Loucy (cell line): ENCODE results near the gene GPR61.
A peak's percentile ranks its signal among the peaks of the same experiment; 100 is the strongest.

Experiments
- H2AFZ ChIP-seq: fragments of 200-600 bp; sonication (generic); 2 replicates; pipeline ENCODE4 v1.6.0; 2016; ENCODE audit warnings: antibody characterized with exemption, mild to moderate bottlenecking, low read length, moderate library complexity
- H3F3A ChIP-seq: fragments of 200-600 bp; 2 replicates; pipeline ENCODE4 v1.6.0; 2016; ENCODE audit warnings: antibody characterized with exemption, low read depth, mild to moderate bottlenecking
- H3K27me3 ChIP-seq: fragments of 200-600 bp; sonication (generic); 2 replicates; pipeline ENCODE4 v1.6.1; 2014; ENCODE audit warnings: low read length, mild to moderate bottlenecking; ENCODE audit not compliant: insufficient read depth, poor library complexity, severe bottlenecking
- H3K36me3 ChIP-seq: fragments of 200-600 bp; sonication (generic); 2 replicates; pipeline ENCODE4 v1.6.1; 2016; ENCODE audit warnings: low read length; ENCODE audit not compliant: insufficient read depth
- H3K4me1 ChIP-seq: fragments of 200-600 bp; sonication (generic); 2 replicates; pipeline ENCODE4 v1.5.1; 2014; ENCODE audit warnings: low read length, mild to moderate bottlenecking; ENCODE audit not compliant: insufficient read depth, poor library complexity, severe bottlenecking
- H3K4me2 ChIP-seq: fragments of 200-600 bp; sonication (generic); 2 replicates; pipeline ENCODE4 v1.6.0; 2014; ENCODE audit warnings: antibody characterized with exemption, low read length, low read depth, mild to moderate bottlenecking; ENCODE audit not compliant: poor library complexity, severe bottlenecking
- H3K4me3 ChIP-seq: fragments of 200-600 bp; sonication (generic); 2 replicates; pipeline ENCODE4 v1.5.1; 2014; ENCODE audit warnings: low read length, mild to moderate bottlenecking, mixed read lengths; ENCODE audit not compliant: poor library complexity, severe bottlenecking
- H3K79me2 ChIP-seq: fragments of 200-600 bp; sonication (generic); 2 replicates; pipeline ENCODE4 v1.6.1; 2014; ENCODE audit warnings: low read length; ENCODE audit not compliant: insufficient read depth
- H3K9ac ChIP-seq: fragments of 200-600 bp; sonication (generic); 2 replicates; pipeline ENCODE4 v1.6.0; 2014; ENCODE audit warnings: mild to moderate bottlenecking, low read depth, low read length, moderate library complexity; ENCODE audit not compliant: poor library complexity, severe bottlenecking
- H3K9me2 ChIP-seq: fragments of 200-600 bp; sonication (generic); replicated peaks from 2 replicates; pipeline ENCODE4 v1.6.1; 2016; ENCODE audit warnings: low read depth, low read length, mixed read lengths
- H3K9me3 ChIP-seq: fragments of 200-600 bp; sonication (generic); 2 replicates; pipeline ENCODE4 v1.6.1; 2014; ENCODE audit warnings: mild to moderate bottlenecking, antibody characterized with exemption, low read length, low read depth; ENCODE audit not compliant: insufficient read depth
- H4K20me1 ChIP-seq: fragments of 200-600 bp; sonication (generic); 2 replicates; pipeline ENCODE4 v1.6.0; 2014; ENCODE audit warnings: antibody characterized with exemption, low read length, mild to moderate bottlenecking; ENCODE audit not compliant: insufficient read depth, poor library complexity, severe bottlenecking
- EZH2phosphoT487 ChIP-seq: fragments of 200-600 bp; IDR thresholded peaks from 2 replicates; pipeline ENCODE4 v1.6.1; 2018; ENCODE audit warnings: antibody characterized with exemption, mild to moderate bottlenecking, moderate library complexity, borderline replicate concordance
- TF ChIP-seq, protein P1 (sequence below): fragments of 200-600 bp; sonication (generic); conservative IDR thresholded peaks from 2 replicates; pipeline ENCODE4 v1.5.1; 2014; ENCODE audit warnings: mild to moderate bottlenecking, antibody characterized with exemption, low read length

Gene GPR61

DNA sequence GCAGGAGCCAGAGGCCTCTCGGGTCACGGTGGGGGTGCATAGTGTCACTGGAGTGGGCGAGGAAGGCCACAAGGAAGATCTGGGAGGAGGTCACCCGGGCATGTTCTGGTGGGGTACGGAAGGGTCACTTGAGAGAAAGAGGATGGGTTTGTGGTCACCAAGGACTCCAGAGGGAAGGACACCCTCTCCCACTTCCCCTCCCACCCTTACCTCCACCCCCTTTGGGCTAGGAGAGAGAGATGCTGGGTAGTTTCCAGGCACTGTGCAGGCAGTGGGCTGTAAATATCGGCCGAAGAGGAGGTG lies 30.8 kb upstream of the GPR61 start:
- no peak for TF ChIP-seq EZH2phosphoT487
- Histone ChIP-seq H3K4me2 (no peak overlapping the region), H4K20me1 (no peaks in the 10 kb centered on the region), H3K9ac (no peak overlapping the region), H3K4me1 (peaks cover 5% of the 10 kb centered on the region), H3K36me3 (no peaks in the 10 kb centered on the region), H3F3A (no peaks in the 10 kb centered on the region), H3K27me3 (no peaks in the 10 kb centered on the region), H2AFZ (no peak overlapping the region), H3K9me3 (no peaks in the 10 kb centered on the region), H3K4me3 (no peak overlapping the region), H3K9me2 (no peaks in the 10 kb centered on the region), H3K79me2 (no peaks in the 10 kb centered on the region)

DNA sequence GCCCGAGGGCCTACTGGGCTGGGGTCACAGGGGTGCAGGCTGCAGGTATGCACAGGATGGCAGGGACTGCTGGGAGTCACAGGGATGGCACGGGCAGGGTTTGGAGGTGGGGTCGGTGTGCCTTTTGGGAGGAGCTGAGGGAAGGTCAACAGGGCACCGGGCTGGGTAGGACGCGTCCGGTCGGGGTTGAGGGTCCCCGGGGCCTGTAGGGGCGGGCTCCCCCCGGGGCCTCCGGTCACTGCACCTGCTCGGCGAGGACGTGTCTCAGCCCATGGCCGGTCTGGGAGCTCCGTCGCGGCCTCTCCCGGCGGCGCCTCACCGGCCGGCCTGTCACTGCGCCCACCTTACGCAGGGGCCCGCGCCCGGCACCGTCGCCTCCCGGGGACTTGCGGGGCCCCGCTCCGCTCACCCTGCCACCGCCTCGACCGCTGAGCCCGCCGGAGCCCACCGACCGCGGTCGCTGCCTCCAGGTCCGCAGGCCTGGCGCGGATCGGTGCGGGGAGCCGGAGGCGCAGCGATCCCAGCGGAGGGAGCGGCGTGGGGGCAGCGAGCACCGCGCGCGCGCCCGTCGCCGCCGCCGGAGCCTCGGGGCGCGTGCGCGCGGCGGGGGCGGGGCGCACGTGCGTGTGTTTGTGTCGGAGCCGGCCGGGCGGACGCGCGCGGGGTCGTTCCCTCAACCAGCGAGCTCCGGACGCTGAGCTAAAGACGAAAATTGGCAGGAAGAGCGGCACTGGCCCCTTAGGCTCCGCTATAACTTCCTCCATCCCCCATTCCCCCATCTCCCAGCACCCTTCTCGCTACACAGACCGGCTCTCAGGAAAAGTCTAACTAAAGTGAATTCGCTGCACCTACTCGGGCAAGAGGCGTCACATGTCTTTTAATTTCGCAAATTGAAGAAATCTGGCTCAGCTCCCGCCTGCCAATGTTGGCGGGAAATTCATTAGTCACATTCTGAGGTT lies 30.2 kb upstream of the GPR61 start, which contains the start of gene AMIGO1:
TSS of gene AMIGO1 (minus strand) at position 552 of the 959 bp plus-strand sequence. CDS start 815 bp downstream, outside the sequence.
- Histone ChIP-seq H3K4me3 (peak within 1 kb of the TSS; percentile 68), H3F3A (no peaks in the 10 kb centered on the region), H3K9me2 (no peaks in the 10 kb centered on the region), H3K9ac (no peak within 1 kb of the TSS), H3K4me2 (peak within 1 kb of the TSS; percentile 72), H4K20me1 (no peaks in the 10 kb centered on the region), H3K79me2 (no peaks in the 10 kb centered on the region), H3K4me1 (peaks cover 5% of the 10 kb centered on the region), H3K36me3 (no peaks in the 10 kb centered on the region), H3K27me3 (no peaks in the 10 kb centered on the region), H2AFZ (peak within 1 kb of the TSS; percentile 93), H3K9me3 (no peaks in the 10 kb centered on the region)
- TF ChIP-seq EZH2phosphoT487: no peak
- TF ChIP-seq, protein P1, sequence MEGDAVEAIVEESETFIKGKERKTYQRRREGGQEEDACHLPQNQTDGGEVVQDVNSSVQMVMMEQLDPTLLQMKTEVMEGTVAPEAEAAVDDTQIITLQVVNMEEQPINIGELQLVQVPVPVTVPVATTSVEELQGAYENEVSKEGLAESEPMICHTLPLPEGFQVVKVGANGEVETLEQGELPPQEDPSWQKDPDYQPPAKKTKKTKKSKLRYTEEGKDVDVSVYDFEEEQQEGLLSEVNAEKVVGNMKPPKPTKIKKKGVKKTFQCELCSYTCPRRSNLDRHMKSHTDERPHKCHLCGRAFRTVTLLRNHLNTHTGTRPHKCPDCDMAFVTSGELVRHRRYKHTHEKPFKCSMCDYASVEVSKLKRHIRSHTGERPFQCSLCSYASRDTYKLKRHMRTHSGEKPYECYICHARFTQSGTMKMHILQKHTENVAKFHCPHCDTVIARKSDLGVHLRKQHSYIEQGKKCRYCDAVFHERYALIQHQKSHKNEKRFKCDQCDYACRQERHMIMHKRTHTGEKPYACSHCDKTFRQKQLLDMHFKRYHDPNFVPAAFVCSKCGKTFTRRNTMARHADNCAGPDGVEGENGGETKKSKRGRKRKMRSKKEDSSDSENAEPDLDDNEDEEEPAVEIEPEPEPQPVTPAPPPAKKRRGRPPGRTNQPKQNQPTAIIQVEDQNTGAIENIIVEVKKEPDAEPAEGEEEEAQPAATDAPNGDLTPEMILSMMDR: no peak

DNA sequence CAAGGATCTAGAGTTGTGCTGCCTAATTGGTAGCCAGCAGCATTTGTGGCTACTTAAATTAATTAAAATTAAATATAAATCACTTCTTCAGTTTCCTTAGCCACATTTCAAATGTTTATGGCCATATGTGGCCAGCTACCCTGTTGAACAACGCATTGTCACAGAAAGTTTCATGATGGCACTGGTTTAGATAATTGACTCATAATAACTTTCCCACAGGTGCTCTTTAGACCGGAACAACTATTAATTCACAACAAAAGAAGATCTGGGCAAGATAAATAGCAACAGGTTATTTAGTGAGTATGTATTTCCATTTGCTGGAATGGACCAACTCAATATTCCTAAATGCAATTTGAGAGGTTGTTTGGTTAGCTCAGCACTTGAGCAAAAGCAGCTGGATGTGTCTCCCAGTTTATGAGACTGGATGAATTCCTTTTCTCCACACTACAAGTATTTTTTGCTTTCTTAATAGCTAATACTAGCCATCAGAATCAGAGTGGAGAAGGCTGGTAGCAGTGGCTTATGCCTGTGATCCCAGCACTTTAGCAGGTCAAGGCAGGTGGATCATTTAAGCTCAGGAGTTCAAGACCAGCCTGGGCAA lies 26.5 kb upstream of the GPR61 start:
- Histone ChIP-seq H3K4me1 (peaks cover 5% of the 10 kb centered on the region), H4K20me1 (no peaks in the 10 kb centered on the region), H3K4me3 (no peak overlapping the region), H3K9me3 (no peaks in the 10 kb centered on the region), H3K9me2 (no peaks in the 10 kb centered on the region), H3K36me3 (no peaks in the 10 kb centered on the region), H3K4me2 (no peak overlapping the region), H2AFZ (no peak overlapping the region), H3F3A (no peaks in the 10 kb centered on the region), H3K9ac (no peak overlapping the region), H3K79me2 (no peaks in the 10 kb centered on the region), H3K27me3 (no peaks in the 10 kb centered on the region)
- TF ChIP-seq, protein P1: no peak
- TF ChIP-seq EZH2phosphoT487: no peak
